MM.1S (cell line): ENCODE results near the gene PRSS38.

Experiments used
- EZH2 ChIP-seq: fragments of 300-600 bp; sonication (generic); optimal IDR thresholded peaks from 2 replicates; pipeline ENCODE3; 2017; ENCODE audit warnings: low read depth, mild to moderate bottlenecking, antibody characterized with exemption, low read length, mixed read lengths
- TF ChIP-seq, protein P1 (sequence below): fragments of 300-600 bp; sonication (generic); IDR thresholded peaks from 2 replicates; pipeline ENCODE4 v1.5.1; 2016; ENCODE audit warnings: antibody characterized with exemption, low read length, mixed read lengths

DNA sequence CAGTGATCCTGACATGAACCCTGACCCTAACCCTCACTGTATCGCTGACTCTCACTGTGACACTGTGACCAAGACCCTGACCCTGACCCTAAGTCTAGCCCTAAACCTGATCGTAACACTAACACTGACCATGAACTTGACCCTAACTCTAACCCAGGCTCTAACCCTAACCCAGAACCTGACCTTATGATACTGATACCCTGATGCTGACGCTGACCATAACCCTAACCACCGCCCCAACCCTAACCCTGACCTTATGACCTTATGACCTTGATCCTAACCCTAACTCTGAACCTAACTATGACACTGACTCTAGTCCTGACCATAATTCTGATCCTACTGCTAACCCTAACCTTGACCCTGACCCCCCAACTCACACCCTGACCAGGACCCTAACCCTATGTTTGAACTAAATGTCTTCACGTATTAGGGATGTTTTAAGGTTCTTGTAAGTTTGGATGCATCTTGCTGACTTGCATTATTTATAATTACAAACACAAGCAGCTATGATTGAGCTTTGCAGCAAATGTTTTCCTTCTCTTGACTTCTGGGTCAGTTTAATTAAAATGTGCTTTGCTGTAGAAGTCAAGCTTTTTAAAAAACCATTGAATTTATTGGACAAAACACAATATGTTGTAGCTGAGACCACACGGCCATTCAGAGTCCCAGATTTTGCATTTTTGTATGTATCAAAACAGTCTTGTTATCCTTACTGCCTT, 23.9 kb upstream of the PRSS38 start:
- TF ChIP-seq, protein P1, sequence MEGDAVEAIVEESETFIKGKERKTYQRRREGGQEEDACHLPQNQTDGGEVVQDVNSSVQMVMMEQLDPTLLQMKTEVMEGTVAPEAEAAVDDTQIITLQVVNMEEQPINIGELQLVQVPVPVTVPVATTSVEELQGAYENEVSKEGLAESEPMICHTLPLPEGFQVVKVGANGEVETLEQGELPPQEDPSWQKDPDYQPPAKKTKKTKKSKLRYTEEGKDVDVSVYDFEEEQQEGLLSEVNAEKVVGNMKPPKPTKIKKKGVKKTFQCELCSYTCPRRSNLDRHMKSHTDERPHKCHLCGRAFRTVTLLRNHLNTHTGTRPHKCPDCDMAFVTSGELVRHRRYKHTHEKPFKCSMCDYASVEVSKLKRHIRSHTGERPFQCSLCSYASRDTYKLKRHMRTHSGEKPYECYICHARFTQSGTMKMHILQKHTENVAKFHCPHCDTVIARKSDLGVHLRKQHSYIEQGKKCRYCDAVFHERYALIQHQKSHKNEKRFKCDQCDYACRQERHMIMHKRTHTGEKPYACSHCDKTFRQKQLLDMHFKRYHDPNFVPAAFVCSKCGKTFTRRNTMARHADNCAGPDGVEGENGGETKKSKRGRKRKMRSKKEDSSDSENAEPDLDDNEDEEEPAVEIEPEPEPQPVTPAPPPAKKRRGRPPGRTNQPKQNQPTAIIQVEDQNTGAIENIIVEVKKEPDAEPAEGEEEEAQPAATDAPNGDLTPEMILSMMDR, result no peak
- no peak for TF ChIP-seq EZH2
